ENCODE data around the gene ALAS1. TPM values are rescaled to one million over a fixed set of nuclear protein-coding genes. Genes with fewer than 3 reads are reported as not detected.

Gene ALAS1
- 41.1 TPM for total RNA-seq

DNA sequence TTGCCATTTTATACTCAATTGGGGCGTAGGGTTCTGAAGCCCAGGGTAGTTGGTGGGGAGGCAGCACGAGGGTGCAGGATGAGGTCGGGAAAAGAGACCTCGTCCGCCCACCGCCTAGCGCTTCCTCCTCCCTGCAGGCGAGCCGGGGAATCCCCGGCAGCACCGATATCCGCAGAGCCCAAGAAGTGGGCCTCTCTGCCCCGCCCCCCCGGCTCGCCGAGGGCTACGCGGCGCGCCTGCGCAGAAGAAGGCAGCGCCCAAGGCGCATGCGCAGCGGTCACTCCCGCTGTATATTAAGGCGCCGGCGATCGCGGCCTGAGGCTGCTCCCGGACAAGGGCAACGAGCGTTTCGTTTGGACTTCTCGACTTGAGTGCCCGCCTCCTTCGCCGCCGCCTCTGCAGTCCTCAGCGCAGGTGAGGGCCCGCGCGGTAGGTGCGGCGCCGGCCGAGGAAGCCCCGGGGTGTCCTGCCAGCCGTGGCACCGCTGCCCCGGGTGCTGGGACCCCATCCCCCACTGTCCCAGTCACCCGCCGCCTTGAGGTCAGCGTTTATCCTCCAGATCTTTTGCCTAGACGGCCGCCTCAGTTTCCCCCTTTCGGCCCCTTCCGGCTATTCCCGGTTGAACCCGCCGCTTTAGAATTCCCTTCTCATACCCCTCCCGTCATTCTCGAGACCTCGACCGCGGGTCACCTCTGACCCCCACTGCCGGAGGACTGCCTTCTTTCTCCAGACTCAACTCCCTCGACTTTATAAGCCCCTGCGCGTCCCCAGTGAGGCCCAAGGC lies at the start of gene ALAS1:
Gene ALAS1, plus strand, starts transcription at position 319 of the 784 bp plus-strand sequence. CDS start 1,082 bp downstream, outside the sequence.

DNA sequence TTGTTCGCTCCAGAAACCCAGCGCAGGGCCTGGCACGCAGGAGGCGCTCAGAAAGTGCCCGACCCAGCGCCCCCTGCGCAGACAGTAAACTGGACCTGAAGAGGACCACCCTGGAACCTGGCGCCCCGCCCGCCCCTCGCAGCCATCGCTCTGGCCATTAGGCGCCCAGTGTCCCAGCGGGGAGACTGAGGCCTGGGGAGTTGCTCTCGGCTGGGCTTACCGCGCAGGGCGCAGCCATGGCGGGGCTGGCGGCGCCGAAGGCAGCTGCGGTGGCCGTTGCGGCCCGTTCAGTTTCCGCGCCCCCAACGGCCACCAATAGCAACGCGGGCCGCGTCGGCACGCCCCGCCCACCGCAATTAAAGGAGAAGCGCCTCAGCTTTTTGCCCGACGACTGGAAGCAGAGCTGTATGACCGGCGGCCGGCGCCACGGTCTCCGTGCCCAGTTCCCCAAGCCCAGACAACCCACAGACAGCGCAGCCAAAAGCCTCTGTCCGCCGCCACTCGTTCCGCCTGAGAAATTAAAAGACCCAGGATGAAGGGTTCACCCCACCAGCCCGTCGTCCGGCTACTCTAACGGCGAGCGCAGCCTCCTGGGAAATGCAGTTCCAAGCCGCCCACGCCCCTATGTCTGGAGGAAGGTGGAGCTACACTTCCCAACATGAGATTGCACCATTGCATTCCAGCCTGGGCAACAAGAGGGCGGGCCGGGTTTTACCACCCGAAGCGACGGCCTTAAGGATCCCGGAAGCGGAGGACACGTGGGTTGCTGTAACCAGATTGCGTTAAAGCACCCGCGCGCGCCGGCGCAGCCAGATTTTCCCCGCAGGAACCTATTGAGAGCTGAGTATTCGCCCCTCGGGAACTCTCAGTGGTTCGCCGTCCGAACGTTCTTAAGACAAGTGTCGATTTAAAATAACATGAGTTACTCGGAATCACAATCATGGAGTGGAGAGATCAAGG lies 43.5 kb upstream of the ALAS1 start, which contains the start of gene POC1A:
Gene POC1A, minus strand, starts transcription at position 289 of the 960 bp plus-strand sequence. Its CDS starts 51 bp downstream, at position 238.

DNA sequence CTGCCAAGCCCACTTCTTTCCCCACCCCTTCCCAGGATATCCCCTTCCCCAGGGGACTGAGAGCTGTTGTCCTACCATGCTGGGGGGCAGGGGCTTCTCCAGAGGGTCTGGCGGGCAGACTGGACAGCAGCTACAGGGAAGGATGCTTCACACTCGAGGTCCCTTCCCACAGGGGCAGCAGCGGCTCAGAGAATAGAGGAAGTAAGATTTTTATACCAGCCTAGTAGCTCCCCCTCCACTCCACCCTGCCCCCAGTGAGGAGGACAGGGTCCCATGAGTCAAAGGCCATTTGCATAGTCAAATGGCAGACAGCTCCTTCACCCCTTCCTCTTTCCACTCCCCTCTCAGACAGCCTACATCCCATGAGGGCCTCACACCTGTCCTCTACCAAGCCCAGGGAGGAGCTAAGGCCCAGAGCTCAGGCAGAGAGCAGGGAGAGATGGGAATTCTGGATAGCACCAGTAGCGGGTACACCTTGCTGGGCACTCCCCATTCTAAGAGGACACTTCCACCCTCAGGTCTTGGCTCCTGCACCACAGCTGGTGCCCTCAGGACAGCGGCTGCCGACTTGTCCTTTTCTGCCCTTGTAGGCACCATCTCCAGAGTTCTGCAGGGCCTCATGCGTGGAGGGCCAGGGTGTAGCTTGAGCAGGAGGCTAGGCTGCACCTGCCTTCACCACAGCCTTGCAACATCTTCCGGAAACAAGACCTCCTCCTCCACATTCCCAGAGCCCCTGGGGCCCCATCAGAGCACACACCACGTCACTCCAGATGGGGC lies 27.7 kb downstream of the ALAS1 start, which contains the start of gene TLR9:
Gene TLR9, minus strand, starts transcription at position 194 of the 777 bp plus-strand sequence. Its CDS starts 116 bp downstream, at position 78.

DNA sequence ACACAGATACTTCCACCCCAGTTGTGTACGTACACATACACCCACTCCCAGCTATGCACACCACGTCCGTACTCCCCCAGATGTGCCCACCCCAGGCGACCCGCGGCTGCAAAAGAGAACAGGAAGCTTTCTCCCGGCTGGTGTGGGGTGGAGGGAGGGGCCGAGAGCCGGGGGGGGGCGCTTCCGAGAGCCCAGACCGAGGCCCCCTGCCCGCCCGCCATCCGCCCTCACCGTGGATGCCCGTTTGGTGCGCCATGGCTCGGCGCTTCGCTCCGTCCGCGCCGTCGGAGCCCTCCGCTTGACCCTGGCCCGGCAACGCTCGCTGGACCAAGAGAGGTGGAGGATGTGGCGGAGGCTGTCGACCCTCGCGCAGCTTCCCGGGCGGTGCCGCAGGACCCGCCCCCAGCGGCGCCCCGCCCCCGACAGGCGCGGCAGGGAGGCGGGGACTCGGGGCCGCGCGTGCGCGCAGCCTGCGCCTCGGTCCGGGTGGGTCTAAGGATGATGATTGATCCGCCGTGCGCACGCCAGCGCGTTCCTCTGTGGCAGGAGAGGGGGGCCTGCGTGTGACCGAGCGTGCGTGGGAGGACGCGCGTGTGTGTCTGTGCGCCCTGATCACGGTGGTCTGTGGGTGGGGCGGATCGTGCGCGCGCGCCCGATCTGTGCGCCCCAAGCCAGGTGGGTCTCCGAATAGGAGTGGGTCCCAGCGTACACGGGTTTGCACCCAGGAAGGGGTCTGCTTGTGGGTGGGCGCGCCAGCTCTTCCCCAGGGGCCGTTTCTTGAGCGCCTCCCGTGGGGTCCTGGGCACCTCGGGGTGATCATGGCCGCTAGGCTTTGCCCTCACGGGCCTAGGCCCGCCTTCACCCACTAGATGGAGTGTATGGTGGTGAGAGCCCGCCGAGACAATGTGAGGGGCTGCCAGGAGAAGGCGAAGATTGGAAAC lies 41.1 kb downstream of the ALAS1 start, which contains the start of gene TWF2:
Gene TWF2, minus strand, starts transcription at position 398 of the 941 bp plus-strand sequence. Its CDS starts 142 bp downstream, at position 256.

DNA sequence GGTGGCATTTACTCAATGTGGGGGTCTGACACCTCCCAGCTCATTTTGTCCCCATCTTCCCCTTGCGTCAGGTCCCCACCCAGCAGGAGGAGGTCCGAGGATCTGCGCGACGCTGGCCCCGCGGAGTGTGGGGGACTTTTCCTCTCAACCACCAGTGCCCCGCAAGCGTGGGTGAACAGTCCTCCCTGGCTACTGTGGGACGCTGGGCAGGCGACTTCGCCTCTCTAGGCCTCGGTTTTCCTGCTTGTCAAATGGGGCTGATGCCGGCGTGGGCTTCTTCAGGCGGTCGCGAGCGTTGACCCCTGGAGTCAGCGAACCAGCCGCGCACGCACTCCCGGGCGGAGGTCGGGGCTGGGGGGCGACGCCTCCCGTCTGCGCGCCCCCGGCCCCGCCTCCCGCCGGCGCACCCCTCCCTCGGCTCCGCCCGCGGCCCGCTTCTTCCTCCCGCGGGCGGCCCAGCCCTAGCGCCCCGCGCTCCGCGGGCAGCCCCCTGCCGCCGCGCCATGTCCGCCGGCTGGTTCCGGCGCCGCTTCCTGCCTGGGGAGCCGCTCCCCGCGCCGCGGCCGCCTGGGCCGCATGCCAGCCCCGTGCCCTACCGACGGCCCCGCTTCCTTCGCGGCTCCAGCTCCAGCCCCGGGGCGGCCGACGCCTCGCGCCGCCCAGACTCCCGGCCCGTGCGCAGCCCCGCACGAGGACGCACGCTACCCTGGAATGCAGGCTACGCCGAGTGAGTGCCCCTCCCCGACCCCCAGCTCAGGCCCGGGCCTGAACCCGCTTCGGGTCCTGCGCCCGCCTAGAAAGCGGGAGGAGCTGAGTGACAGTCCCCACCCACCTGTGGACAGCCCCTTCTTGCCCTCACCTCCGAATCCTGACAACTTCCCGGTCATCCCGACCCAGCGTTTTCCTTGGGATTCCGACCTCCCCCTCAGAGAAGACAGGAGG lies 47.6 kb downstream of the ALAS1 start, which contains the start of gene PPM1M:
Gene PPM1M, plus strand, starts transcription at position 438 of the 942 bp plus-strand sequence. Its CDS starts 66 bp downstream, at position 504.

Other genes starting within 250 kb of the ALAS1 start
- gene GPR62, start 242.8 kb upstream of the ALAS1 start, total RNA-seq, result 0.27 TPM
- 1,108 TPM for gene PCBP4, start 230.7 kb upstream of the ALAS1 start, total RNA-seq
- 24.1 TPM for gene ABHD14B, start 224.1 kb upstream of the ALAS1 start, total RNA-seq
- gene ABHD14A, start 223.1 kb upstream of the ALAS1 start, total RNA-seq, result 35.5 TPM
- 10.7 TPM for gene ACY1, start 214.6 kb upstream of the ALAS1 start, total RNA-seq
- 573 TPM for gene RPL29, start 202.3 kb upstream of the ALAS1 start, total RNA-seq
- gene DUSP7, start 141.6 kb upstream of the ALAS1 start, total RNA-seq, result 8.1 TPM
- 3.1 TPM for gene POC1A, start 43.7 kb upstream of the ALAS1 start, total RNA-seq
- gene TLR9, start 27.5 kb downstream of the ALAS1 start, total RNA-seq, result not detected
- 25.1 TPM for gene TWF2, start 41.0 kb downstream of the ALAS1 start, total RNA-seq
- gene PPM1M, start 47.6 kb downstream of the ALAS1 start, total RNA-seq, result 10.6 TPM
- gene WDR82, start 80.5 kb downstream of the ALAS1 start, total RNA-seq, result 104 TPM
- gene GLYCTK, start 89.7 kb downstream of the ALAS1 start, total RNA-seq, result 6.5 TPM
- 9.0 TPM for gene DNAH1, start 118.2 kb downstream of the ALAS1 start, total RNA-seq
- gene BAP1, start 211.8 kb downstream of the ALAS1 start, total RNA-seq, result 58.4 TPM
- gene PHF7, start 212.5 kb downstream of the ALAS1 start, total RNA-seq, result 7.1 TPM
- gene SEMA3G, start 246.9 kb downstream of the ALAS1 start, total RNA-seq, result 9.6 TPM